Bronchial epithelial cell (primary cell): ENCODE measurements around the gene SLC9A1. TPM values are rescaled to one million over a fixed set of nuclear protein-coding genes. Genes with fewer than 3 reads are reported as not detected.

Source experiments
- DNase-seq: peaks from one replicate; pipeline ENCODE4 v3.0.0-alpha.2; 2010; ENCODE audit warnings: low read depth
- FAIRE-seq: peaks from 2 replicates; lab custom pipeline; 2011; peaks lifted over from hg19 to GRCh38; lab: Jason Lieb, UNC
- H3K27me3 ChIP-seq: 2 replicates; pipeline ENCODE4 v1.5.1; 2011; ENCODE audit warnings: low read length; ENCODE audit not compliant: control insufficient read depth, insufficient read depth
- H3K36me3 ChIP-seq: 2 replicates; pipeline ENCODE4 v1.5.1; 2011; ENCODE audit warnings: low read length; ENCODE audit not compliant: control insufficient read depth, insufficient read depth
- H3K4me3 ChIP-seq: 2 replicates; pipeline ENCODE4 v1.5.1; 2011; ENCODE audit warnings: mild to moderate bottlenecking, low read depth, low read length, control low read depth
- CTCF ChIP-seq: IDR thresholded peaks from 2 replicates; pipeline ENCODE4 v1.5.1; 2011; ENCODE audit warnings: mild to moderate bottlenecking, moderate library complexity, low read length, control low read depth, inconsistent platforms; ENCODE audit not compliant: insufficient read depth, severe bottlenecking
- total RNA-seq: library from RNA; depleted of rRNA; stranded (reverse); fragments of >200 nt; gene quantifications from 2 replicates; pipeline ENCODE4 v1.2.1, GENCODE V29; 2014

The SLC9A1 gene
- total RNA-seq, 1 donor from 2014 or later: 5.0 TPM

GRCh38 chr1:27166351-27166802 is 11.5 kb upstream of the SLC9A1 start:
- Histone ChIP-seq H3K4me3 (no peak overlapping the region), H3K36me3 (no peaks in the 10 kb centered on the region), H3K27me3 (no peaks in the 10 kb centered on the region)
- TF ChIP-seq CTCF: no peak
- FAIRE-seq: no peak
- DNase-seq: peak; percentile 67

- Histone ChIP-seq H3K4me3 (no peak overlapping the region), H3K27me3 (no peaks in the 10 kb centered on the region), H3K36me3 (no peaks in the 10 kb centered on the region)
- no peak for TF ChIP-seq CTCF
- peak; percentile 65 for DNase-seq
- no peak for FAIRE-seq
Measured at GRCh38 chr1:27163093-27163492, 8.2 kb upstream of the SLC9A1 start.

- no peak for DNase-seq
- Histone ChIP-seq H3K36me3 (no peaks in the 10 kb centered on the region), H3K4me3 (no peak overlapping the region), H3K27me3 (no peaks in the 10 kb centered on the region)
- no peak for FAIRE-seq
- TF ChIP-seq CTCF: no peak
Measured at GRCh38 chr1:27162090-27162489, 7.2 kb upstream of the SLC9A1 start.

GRCh38 chr1:27161594-27161993 is 6.7 kb upstream of the SLC9A1 start:
- Histone ChIP-seq H3K4me3 (no peak overlapping the region), H3K36me3 (no peaks in the 10 kb centered on the region), H3K27me3 (no peaks in the 10 kb centered on the region)
- DNase-seq: peak; percentile 91
- no peak for TF ChIP-seq CTCF
- FAIRE-seq: peak; percentile 98

GRCh38 chr1:27157194-27157593 is 2.3 kb upstream of the SLC9A1 start:
- DNase-seq (no peak), FAIRE-seq (no peak)
- Histone ChIP-seq H3K27me3 (no peaks in the 10 kb centered on the region), H3K36me3 (no peaks in the 10 kb centered on the region), H3K4me3 (no peak overlapping the region)
- no peak for TF ChIP-seq CTCF

- no peak for TF ChIP-seq CTCF
- Histone ChIP-seq H3K4me3 (peak overlapping the region; percentile 67), H3K36me3 (peaks cover 2% of the 10 kb centered on the region), H3K27me3 (no peaks in the 10 kb centered on the region)
- FAIRE-seq (no peak), DNase-seq (no peak)
Measured at GRCh38 chr1:27154469-27154990, 395 bp downstream of the SLC9A1 start.
